Measurements from ENCODE around the gene CCL16. TPM values are rescaled to one million over a fixed set of nuclear protein-coding genes. Genes with fewer than 3 reads are reported as not detected.
"Not testable (repeated sequence)": the region's sequence is repeated elsewhere in the genome, so short reads cannot be mapped to it uniquely, and the experiment has no call there.

The CCL16 gene
- total RNA-seq, 2 donors from 2014 or later = not detected

GRCh38 chr17:35998018-35998545 is 16.8 kb upstream of the CCL16 start:
- no peaks in the 10 kb centered on the region for H3K36me3 Mint-ChIP-seq

GRCh38 chr17:35995346-35995745 is 14.0 kb upstream of the CCL16 start:
- H3K9me3 Mint-ChIP-seq; DNase-seq (ENCODE audit: low spot score in 2 of 2); H3K36me3 Mint-ChIP-seq; H3K27ac Mint-ChIP-seq; ATAC-seq: not testable (repeated sequence)

More at GRCh38 chr17:35998018-35998545, 16.8 kb upstream of the CCL16 start:
- DNase-seq (ENCODE audit: low spot score in 2 of 2) (no peak), ATAC-seq (no peak)
- no peak overlapping the region for H3K27ac Mint-ChIP-seq
- H3K9me3 Mint-ChIP-seq = no peaks in the 10 kb centered on the region

GRCh38 chr17:35991075-35991474 is 9.8 kb upstream of the CCL16 start:
- H3K9me3 Mint-ChIP-seq = peaks cover 5 to 7% of the 10 kb centered on the region in 2 donors
- no peak for ATAC-seq
- no peak for DNase-seq (ENCODE audit: low spot score in 2 of 2)

GRCh38 chr17:35988164-35988563 is 6.9 kb upstream of the CCL16 start:
- DNase-seq (ENCODE audit: low spot score in 2 of 2) (no peak), ATAC-seq (no peak)
- no peak overlapping the region for H3K27ac Mint-ChIP-seq
- peaks cover 0 to 5% of the 10 kb centered on the region in 2 donors for H3K36me3 Mint-ChIP-seq
- peaks cover 5 to 7% of the 10 kb centered on the region in 2 donors for H3K9me3 Mint-ChIP-seq

More at GRCh38 chr17:35991075-35991474, 9.8 kb upstream of the CCL16 start:
- H3K36me3 Mint-ChIP-seq = peaks cover 0 to 5% of the 10 kb centered on the region in 2 donors
- no peak overlapping the region for H3K27ac Mint-ChIP-seq

GRCh38 chr17:35986643-35987042 is 5.3 kb upstream of the CCL16 start, which contains the start of gene CCL14:
TSS of gene CCL14 (minus strand) at chr17:35986729. CDS start at chr17:35986649, 80 bp downstream.
- peak within 1 kb of the TSS in 1 of 2 donors; percentile 4 for H3K27ac Mint-ChIP-seq
- ATAC-seq (no peak), DNase-seq (ENCODE audit: low spot score in 2 of 2) (no peak)
- peaks cover 0 to 5% of the 10 kb centered on the region in 2 donors for H3K36me3 Mint-ChIP-seq
- peaks cover 5 to 7% of the 10 kb centered on the region in 2 donors for H3K9me3 Mint-ChIP-seq

- ATAC-seq = no peak
- no peak overlapping the region for H3K27ac Mint-ChIP-seq
- DNase-seq (ENCODE audit: low spot score in 2 of 2) = no peak
- H3K36me3 Mint-ChIP-seq = no peaks in the 10 kb centered on the region
- H3K9me3 Mint-ChIP-seq = peaks cover 0 to 3% of the 10 kb centered on the region in 2 donors
Observed at GRCh38 chr17:35984140-35984539, 2.8 kb upstream of the CCL16 start.

GRCh38 chr17:35982409-35983191 is 1.3 kb upstream of the CCL16 start:
- DNase-seq (ENCODE audit: low spot score in 2 of 2) (no peak), ATAC-seq (no peak)
- Mint-ChIP-seq H3K27ac (no peak overlapping the region), H3K9me3 (no peaks in the 10 kb centered on the region), H3K36me3 (no peaks in the 10 kb centered on the region)

- DNase-seq (ENCODE audit: low spot score in 2 of 2) = no peak
Observed at GRCh38 chr17:35981908-35982330, 622 bp upstream of the CCL16 start.

GRCh38 chr17:35978346-35978745 is 3.0 kb downstream of the CCL16 start:
- no peaks in the 10 kb centered on the region for H3K9me3 Mint-ChIP-seq
- H3K27ac Mint-ChIP-seq = no peak overlapping the region
- H3K36me3 Mint-ChIP-seq = no peaks in the 10 kb centered on the region
- no peak for ATAC-seq
- no peak for DNase-seq (ENCODE audit: low spot score in 2 of 2)

More at GRCh38 chr17:35981908-35982330, 622 bp upstream of the CCL16 start:
- no peak overlapping the region for H3K27ac Mint-ChIP-seq
- ATAC-seq = no peak
- H3K36me3 Mint-ChIP-seq = no peaks in the 10 kb centered on the region
- no peaks in the 10 kb centered on the region for H3K9me3 Mint-ChIP-seq

GRCh38 chr17:35977509-35977908 is 3.8 kb downstream of the CCL16 start:
- Mint-ChIP-seq H3K27ac (no peak overlapping the region), H3K9me3 (no peaks in the 10 kb centered on the region), H3K36me3 (no peaks in the 10 kb centered on the region)
- ATAC-seq (no peak), DNase-seq (ENCODE audit: low spot score in 2 of 2) (no peak)

- ATAC-seq (no peak), DNase-seq (ENCODE audit: low spot score in 2 of 2) (no peak)
- Mint-ChIP-seq H3K36me3 (no peaks in the 10 kb centered on the region), H3K9me3 (no peaks in the 10 kb centered on the region), H3K27ac (no peak overlapping the region)
Observed at GRCh38 chr17:35973333-35974260, 7.7 kb downstream of the CCL16 start.

- no peaks in the 10 kb centered on the region for H3K36me3 Mint-ChIP-seq
- DNase-seq (ENCODE audit: low spot score in 2 of 2) (no peak), ATAC-seq (no peak)
- H3K27ac Mint-ChIP-seq = no peak overlapping the region
- no peaks in the 10 kb centered on the region for H3K9me3 Mint-ChIP-seq
Observed at GRCh38 chr17:35972945-35973332, 8.4 kb downstream of the CCL16 start.

GRCh38 chr17:35972535-35972934 is 8.8 kb downstream of the CCL16 start:
- no peak overlapping the region for H3K27ac Mint-ChIP-seq
- no peak for ATAC-seq
- H3K9me3 Mint-ChIP-seq = no peaks in the 10 kb centered on the region
- DNase-seq (ENCODE audit: low spot score in 2 of 2) = no peak
- no peaks in the 10 kb centered on the region for H3K36me3 Mint-ChIP-seq

GRCh38 chr17:35972066-35972465 is 9.2 kb downstream of the CCL16 start:
- no peak for ATAC-seq
- DNase-seq (ENCODE audit: low spot score in 2 of 2) = no peak
- no peaks in the 10 kb centered on the region for H3K9me3 Mint-ChIP-seq
- H3K27ac Mint-ChIP-seq = no peak overlapping the region
- no peaks in the 10 kb centered on the region for H3K36me3 Mint-ChIP-seq

GRCh38 chr17:35969558-35970380 is 11.5 kb downstream of the CCL16 start:
- no peaks in the 10 kb centered on the region for H3K9me3 Mint-ChIP-seq
- H3K36me3 Mint-ChIP-seq = no peaks in the 10 kb centered on the region
- H3K27ac Mint-ChIP-seq = no peak overlapping the region
- DNase-seq (ENCODE audit: low spot score in 2 of 2) (peak in 1 of 2 donors; percentile 73), ATAC-seq (peak; percentile 53 to 66)

GRCh38 chr17:35968520-35969054 is 12.7 kb downstream of the CCL16 start:
- H3K9me3 Mint-ChIP-seq = no peaks in the 10 kb centered on the region
- no peaks in the 10 kb centered on the region for H3K36me3 Mint-ChIP-seq
- ATAC-seq (no peak), DNase-seq (ENCODE audit: low spot score in 2 of 2) (no peak)
- H3K27ac Mint-ChIP-seq = no peak overlapping the region

All from activated naive CD4-positive, alpha-beta T cell treated with anti-CD3 and anti-CD28 coated beads, Interleukin-2, amount 50 U/mL, for 72 hours (primary cell).